Measurements from ENCODE around the gene STOML1. TPM values are rescaled to one million over a fixed set of nuclear protein-coding genes. Genes with fewer than 3 reads are reported as not detected.
"Not testable (repeated sequence)": the region's sequence is repeated elsewhere in the genome, so short reads cannot be mapped to it uniquely, and the experiment has no call there.

The STOML1 gene
- total RNA-seq, 1 donor from 2014 or later = 32.2 TPM

DNA sequence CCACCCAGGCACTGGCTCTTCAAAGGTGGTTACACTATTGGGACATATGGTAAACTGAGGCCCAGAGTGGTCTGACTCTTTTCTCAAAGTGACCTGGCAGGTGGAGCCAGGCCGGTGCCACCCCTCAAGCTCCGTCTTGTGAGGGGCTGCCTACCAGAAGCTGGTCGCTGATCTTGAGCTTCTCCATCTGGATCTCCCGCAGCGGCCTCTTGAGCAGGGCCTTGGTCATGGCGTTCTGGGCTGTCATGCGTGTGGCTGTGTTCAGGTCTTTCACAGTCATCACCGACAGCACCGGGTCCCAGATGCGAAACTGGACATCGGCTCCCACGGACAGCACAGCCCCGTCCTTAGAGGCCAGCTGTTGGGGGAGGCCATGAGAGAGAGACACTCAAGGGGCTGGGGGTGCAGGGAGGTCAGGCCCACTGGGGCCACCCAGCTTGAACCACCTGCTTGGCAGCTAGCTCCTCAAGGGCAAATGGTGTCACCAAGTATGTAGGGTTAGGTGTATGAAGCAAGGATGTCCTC is 3.6 kb downstream of the STOML1 start:
- no peak for DNase-seq (ENCODE audit: low read depth)

- DNase-seq (ENCODE audit: low read depth) = peak; percentile 67
These were observed 4.2 kb downstream of the STOML1 start for GRCh38 chr15:73987681-73988444.

GRCh38 chr15:73987250-73987649 is 4.8 kb downstream of the STOML1 start:
- DNase-seq (ENCODE audit: low read depth) = no peak

DNA sequence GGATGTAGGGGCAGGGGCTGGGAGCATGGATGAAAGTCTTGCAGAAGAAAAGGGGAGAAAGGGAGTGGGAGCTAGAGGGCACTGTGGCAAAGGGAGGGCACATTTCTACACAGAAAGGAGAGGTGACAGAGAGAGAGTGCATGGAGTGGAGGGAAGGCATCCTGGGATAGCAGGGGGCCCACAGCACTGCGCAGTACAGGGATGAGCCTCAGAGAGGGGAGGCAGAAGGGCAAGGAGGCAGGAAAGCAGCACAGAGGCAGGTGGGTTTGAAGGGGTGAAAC is 5.4 kb downstream of the STOML1 start:
- no peak for DNase-seq (ENCODE audit: low read depth)

DNA sequence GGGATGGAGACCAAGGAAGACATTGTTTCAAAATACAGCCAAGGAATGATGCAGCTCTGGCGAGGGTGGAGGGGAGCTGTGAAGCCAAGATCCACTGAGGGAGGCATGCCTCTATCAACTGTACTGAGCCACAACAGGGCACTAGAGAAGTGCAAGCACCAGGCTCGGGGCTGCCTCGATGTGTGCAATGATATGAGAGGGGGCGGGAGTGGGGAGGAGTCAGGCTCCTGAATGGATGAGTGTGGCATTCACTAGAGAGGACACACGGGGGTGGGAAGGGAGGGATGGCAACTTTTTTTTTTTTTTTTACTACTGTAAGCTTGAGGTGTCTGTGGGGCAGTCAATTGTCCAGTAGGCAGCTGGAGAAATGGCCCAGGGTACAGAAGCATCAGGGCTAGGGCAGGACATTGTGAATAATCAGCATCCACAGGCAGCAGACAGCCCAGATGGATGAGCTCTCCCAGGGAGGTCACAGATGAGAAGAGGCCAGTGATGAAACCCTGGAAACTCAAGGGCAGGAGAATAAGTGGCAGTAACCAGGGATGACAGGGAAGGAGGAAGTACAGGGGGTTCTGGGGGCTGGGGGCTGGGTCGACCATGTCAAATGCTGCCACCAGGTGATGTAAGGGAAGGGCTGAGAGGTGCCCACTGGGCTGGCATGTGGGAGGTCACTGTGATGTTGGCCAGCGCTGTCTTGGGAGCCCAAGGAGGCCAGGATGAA is 5.9 kb downstream of the STOML1 start:
- no peak for DNase-seq (ENCODE audit: low read depth)

- DNase-seq (ENCODE audit: low read depth) = peak; percentile 86
These were observed 6.8 kb downstream of the STOML1 start for GRCh38 chr15:73985101-73985873.

GRCh38 chr15:73984208-73984979 is 7.7 kb downstream of the STOML1 start:
- no peak for DNase-seq (ENCODE audit: low read depth)

DNA sequence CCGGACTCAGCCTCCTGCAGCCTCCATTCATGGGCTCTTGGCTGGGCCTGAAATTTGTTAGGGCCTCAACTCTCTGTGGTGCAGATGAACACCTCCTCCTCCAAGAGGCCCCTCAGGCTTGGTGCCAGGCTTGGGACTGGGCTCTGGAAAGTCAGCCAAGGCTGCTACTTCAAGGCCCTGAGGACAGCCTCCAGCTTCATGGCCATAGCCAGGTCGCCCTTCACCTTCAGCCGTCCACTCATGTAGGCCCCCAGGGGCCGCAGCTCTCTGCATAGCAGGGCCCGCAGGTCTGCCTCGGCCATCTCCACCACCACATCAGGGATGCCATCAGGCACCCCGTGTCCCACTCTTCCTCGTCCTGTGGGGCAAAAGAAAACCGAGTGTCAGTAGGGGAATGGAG is 8.3 kb downstream of the STOML1 start:
- no peak for DNase-seq (ENCODE audit: low read depth)

DNA sequence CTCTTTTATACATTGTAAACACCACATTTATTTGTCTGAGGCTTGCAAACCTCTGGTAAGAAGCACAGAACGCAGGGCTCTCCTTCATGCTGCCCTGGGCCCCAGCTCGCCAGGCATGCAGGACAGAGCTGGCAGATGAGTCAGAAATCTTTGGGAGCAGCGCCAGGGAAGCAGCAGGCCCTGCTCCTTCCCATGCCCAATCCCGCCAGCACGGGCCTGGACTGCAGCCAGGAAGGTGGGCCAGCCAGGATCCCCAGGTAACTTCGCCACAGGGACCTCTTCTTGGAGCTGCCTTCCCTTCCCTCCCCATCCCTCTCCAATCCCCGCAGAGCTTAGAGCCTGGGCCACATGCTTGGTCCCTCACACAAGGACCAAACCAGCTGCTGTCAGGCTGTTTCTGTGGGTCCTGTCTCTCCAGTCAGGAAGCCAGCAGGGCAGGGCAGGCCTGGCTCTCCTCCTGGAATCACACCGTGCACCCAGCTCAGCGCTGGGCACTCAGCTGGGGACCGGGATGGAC is 8.8 kb downstream of the STOML1 start:
- peak; percentile 85 for DNase-seq (ENCODE audit: low read depth)

GRCh38 chr15:73982222-73982962 is 9.7 kb downstream of the STOML1 start:
- peak; percentile 96 for DNase-seq (ENCODE audit: low read depth)

DNA sequence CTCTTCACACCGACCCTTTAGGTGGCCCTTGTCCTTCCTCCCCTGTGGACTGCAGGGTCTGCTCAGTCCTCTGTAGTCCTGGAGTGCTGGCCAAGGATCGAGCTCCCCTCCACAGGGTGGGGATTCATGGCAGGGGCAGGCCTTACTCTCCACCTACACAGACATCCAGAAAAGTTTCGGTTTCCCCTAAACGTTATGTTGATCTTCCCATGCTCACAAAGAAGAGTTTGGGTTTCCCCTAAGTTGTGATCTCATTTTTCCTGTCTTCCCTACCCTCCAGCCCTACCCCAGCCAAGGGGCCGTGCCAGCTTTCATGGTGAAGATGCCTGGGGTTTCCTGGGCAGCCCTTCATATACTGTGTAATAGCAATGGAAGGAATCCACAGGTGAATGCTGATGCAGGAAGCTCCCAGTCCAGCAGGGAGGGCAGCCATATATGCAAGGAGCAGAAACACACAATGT is 10.3 kb downstream of the STOML1 start:
- no peak for DNase-seq (ENCODE audit: low read depth)

DNA sequence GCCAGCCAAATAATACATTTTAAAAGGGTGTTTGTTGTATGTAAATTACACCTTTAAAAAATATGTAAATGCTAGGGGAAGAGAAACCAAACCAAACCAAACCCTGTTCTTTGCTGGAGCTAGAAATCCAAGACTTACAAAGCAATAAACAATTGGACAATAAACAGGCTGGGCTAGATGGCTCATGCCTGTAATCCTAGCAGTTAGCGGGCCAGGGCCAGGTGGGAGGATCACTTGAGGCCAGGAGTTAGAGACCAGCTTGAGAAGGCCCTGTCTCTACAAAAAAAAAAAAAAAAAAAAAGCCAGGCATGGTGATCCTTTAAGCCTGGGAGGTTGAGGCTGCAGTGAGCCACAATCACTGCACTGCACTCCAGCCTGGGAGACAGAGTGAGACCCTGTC is 12.5 kb downstream of the STOML1 start:
- no peak for DNase-seq (ENCODE audit: low read depth)

DNA sequence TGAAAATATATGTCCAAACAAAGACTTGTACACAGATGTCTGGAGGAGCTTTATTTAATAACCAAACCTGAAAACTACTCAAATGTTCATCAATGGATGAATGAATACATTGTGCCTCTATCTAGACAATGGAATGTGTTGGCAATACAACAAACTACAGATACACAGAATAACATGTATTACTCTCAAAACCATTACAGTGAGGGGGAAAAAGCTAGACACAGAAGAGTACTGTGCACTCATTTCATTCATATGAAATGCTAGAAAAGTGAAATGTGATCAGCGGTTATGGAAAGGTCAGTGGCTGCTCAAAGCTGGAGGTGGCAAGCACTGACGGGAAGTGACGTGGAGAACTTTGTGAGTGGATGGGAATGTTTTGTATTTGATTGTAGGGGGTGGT is 13.2 kb downstream of the STOML1 start:
- DNase-seq (ENCODE audit: low read depth) = no peak

DNA sequence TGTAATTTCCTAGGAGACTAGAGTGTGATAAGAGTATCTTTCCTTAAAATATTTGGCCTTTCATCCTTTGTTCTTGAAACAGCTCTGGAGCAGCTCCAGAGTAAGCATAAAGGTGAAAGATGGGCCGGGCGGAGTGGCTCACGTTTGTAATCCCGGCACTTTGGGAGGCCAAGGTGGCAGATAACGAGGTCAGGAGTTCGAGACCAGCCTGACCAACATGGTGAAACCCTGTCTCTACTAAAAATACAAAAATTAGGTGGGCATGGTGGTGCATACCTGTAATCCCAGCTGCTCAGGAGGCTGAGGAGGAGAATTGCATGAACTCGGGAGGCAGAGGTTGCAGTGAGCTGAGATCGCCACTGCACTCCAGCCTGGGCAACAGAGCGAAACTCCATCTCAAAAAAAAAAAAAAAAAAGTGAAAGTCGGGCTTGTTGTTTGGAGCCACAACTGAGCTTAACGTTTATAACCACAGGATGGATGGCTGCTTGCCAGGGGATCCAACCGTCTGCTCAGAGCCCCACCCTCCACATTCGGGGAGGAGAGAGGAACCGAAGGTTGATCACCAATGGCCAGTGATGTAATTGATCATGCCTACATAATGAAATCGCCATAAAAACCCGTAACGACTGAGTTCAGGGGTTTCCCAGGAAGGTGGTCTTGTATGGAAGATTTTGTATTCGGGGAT is 16.5 kb downstream of the STOML1 start:
- DNase-seq (ENCODE audit: low read depth) = peak; percentile 52

DNA sequence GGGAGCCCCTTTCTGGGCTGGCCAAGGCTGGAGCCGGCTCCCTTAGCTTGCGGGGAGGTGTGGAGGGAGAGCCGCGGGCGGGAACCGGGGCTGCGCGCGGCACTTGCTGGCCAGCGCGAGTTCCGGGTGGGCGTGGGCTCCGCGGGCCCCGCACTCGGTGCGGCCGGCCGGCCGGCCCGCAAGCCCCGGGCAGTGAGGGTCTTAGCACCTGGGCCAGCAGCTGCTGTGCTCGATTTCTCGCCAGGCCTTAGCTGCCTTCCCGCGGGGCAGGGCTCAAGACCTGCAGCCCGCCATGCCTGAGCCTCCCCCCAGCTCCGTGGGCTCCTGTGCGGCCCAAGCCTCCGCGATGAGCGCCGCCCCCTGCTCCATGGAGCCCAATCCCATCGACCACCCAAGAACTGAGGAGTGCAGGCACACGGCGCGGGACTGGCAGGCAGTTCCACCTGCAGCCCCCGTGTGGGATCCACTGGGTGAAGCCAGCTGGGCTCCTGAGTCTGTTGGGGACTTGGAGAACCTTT is 18.4 kb downstream of the STOML1 start:
- DNase-seq (ENCODE audit: low read depth) = not testable (repeated sequence)

DNA sequence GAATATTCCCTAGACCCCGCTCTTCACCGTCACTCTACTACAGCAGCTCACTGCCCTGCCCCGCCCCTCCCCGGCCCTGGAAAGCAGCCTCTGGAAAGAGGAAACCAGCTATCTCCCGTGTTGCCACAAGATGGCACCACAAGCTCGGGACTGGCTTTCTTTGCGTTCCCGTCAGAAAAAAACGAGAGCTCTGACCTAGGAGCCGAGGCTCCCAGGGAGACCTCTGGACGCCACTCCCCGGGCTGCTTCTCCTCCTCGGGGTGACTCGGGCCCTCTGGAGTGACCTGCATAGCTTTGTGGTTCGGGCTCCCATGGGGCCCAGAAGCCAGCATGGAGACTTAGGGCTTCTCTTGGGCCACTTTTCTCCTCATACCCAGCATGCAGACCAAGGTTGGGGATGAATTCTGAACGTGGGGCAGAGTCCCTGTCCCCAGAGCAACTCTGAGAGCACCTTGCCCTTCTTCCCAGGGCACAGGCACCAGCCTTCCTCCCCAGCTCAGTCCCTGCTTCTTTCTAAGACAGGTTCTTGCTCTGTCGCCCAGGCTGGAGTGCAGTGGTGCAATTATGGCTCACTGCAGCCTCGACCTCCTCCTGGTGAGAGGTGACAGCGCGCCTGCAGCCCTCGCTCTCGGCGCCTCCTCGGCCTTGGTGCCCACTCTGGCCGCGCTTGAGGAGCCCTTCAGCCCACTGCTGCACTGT is 19.0 kb downstream of the STOML1 start:
- peak; percentile 89 for DNase-seq (ENCODE audit: low read depth)

DNA sequence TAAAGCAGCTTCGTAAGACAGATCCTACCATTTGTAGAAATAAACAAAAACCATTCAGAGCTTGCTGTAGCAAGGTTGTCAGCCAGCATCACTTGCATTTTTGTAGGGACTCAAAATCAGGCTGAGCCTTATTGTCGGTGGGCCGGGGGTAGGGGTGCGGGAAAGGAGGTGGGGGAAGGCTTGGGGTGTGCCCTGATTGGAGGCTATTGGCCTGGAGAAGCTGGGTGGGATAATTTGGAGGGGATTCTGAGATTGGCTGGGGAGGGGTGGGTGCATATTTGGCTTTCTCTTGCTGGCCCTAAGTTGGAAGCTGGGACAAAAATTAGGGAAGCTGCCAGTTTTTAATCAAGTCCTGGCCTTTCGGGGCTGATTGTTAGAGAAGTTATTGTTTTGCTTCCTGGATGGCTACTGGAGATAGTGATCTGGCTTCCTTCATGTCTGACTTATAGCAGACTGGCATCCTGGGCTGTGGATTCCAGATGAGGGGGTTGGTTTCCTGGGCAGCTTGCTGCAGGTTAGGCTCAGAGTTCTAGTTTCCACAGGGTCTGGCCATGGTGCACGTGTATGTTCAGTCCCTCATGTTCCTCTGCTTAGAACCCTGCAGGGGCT is 22.8 kb downstream of the STOML1 start:
- no peak for DNase-seq (ENCODE audit: low read depth)

DNA sequence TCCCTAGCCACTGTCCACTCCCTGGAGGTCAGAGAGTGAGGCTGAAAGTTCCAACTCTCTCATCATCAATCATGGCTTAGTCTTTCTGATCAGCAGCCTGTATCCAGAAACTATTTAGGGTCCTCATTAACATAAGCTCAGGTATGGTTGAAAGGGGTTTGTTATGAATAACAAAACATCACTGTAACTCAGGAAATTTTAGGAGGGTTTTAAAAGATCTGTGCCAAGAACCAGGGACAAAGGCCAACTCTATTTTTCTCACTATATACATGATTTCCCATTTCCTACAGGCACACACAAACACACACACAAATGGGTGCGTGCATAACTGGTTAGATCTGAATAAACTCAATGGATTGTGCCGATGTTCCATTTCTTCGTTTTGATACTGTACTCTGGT is 23.6 kb downstream of the STOML1 start:
- DNase-seq (ENCODE audit: low read depth) = no peak

Measured in myocyte (in vitro differentiated cells).